HFF-Myc (cell line): Measurements from ENCODE around the gene SPAG8.

Experiments
- DNase-seq: peaks from one replicate; pipeline ENCODE4 v3.0.0-alpha.2; 2011; ENCODE audit warnings: low read depth; ENCODE audit errors: extremely low read depth
- H3K4me3 ChIP-seq: replicated peaks from 2 replicates; pipeline ENCODE4 v1.5.1; 2011; ENCODE audit warnings: low read depth, mild to moderate bottlenecking, control low read depth, low read length
- CTCF ChIP-seq: IDR thresholded peaks from 2 replicates; pipeline ENCODE4 v1.5.1; 2012; ENCODE audit warnings: mild to moderate bottlenecking, low read depth, low read length, control low read depth; ENCODE audit errors: missing control alignments

Gene SPAG8

DNA sequence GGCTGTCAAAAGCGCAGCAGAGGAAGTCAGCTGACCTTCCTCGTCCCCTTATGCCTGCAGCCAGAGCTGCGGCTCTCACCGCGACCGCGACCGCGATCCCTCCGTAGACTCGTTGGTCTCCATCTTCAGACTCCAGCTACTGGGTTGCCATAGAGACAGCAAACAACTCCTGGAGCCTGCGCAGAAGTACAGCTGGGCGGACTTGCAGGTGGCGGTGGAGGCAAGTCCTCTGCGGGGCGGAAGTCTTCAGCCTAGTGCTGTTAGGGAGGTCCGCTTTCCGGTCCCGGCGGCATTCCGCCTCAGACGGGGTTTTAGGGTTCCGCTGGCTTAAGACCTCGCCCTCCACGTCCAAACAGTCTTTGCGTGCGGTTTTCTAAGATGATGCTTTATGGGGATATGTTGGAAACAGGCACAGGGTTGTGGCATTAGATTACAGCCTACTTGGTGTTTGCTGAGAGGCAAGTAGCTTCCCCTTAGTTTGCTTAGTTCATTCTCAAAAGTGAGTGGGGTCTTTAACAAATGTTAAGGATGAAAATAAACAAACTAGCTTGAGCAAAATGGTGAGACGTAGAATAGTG, at the start of gene SPAG8:
TSS of gene SPAG8 (minus strand) at position 238 of the 578 bp plus-strand sequence. CDS start at position 123, 115 bp downstream.
- peak within 1 kb of the TSS; percentile 41 for H3K4me3 ChIP-seq
- DNase-seq: peak; percentile 92
- TF ChIP-seq CTCF: no peak

DNA sequence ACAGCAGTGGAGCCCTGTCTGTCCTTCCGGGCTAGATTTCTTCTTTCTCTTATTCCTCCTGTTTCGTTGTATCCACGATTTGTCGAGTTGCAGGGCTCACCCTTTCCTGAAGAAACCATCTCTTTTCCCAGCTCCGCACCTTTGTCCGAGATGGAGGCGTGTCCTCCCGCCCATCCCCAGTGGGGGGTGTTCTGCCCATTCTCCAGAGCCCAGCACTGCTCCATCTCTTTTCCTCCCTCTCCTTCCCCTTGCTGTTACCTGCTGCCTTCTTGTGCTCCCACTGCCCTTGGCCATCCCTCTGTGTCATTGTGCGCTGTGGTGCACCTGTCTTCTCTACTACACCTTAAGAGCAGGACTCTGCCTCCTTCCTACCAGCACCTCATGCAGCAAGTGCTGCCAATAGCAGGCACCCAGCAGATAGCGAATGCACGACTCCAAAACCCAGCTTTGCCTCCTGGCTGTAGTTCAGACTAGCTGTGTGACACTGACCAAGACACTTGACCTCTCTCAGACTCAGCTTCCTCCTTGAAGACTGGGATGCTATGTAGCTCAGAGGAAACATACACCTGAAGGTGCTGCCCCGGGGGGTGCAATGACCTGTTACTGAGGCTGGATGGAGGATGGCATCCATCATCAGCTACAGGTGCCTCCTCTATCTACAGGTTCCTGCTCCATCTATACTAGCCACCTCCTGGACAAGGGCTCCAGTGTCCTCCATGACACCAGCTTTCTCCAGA, 49.3 kb upstream of the SPAG8 start:
- no peak for TF ChIP-seq CTCF
- no peak overlapping the region for H3K4me3 ChIP-seq
- DNase-seq: no peak

GRCh38 chr9:35859990-35860339, 47.9 kb upstream of the SPAG8 start:
- TF ChIP-seq CTCF: no peak
- DNase-seq: no peak
- H3K4me3 ChIP-seq: no peak overlapping the region

DNA sequence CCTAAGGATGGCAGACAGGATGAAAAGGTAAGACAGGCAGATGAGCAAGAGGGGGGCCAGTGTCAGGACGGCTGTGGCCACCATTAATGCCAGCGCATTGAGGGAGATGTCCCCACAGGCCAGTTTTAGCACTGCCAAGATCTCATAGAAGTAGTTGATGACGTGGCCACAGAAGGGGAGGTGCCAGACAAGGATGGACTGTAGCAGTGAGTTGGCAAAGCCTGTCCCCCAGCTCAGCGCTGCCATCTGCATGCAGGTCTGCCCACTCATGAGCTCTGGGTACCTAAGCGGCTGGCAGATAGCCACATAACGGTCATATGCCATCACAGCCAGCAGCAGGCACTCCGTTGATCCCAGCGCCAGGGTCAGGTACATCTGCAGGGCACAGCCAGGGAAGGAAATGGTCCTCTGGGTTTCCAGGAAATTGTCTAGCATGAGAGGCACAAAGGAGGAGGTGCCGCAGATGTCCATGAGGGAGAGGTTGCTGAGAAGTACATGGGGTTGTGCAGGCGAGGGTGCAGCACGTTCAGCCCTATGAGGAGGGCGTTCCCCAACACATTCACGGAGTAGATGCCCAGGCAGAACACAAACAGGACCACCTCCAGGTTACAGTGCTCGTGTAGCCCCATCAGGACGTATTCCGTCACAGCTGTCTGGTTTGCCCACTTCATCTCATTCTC, 47.4 kb upstream of the SPAG8 start:
- DNase-seq: no peak
- TF ChIP-seq CTCF: no peak
- H3K4me3 ChIP-seq: no peak overlapping the region

- TF ChIP-seq CTCF: no peak
- DNase-seq: no peak
- H3K4me3 ChIP-seq: no peak overlapping the region
These were observed 46.4 kb upstream of the SPAG8 start for GRCh38 chr9:35858458-35858857.

DNA sequence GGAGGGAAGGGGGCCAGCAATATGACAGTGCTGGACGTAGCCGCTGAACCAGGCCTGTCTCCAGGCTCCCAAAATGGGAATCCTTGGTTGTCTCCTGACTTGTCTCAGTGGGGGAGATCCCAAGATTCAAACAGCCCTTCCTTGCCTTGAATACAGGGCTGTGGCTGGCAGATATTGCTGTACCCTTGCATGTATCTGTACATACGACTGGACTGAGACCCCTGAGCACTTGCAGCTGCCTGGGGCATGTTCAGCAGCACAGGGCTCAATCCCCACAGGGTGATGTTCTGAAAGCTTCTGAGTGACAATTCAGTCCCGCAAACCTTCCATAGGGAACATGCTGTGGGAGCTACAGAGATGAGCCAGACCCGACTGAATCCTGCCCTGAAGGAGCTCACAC, 44.8 kb upstream of the SPAG8 start:
- DNase-seq: no peak
- H3K4me3 ChIP-seq: no peak overlapping the region
- TF ChIP-seq CTCF: no peak
